CD14-positive monocyte (primary cell): ENCODE measurements around the gene NEGR1. TPM values are rescaled to one million over a fixed set of nuclear protein-coding genes. Genes with fewer than 3 reads are reported as not detected.

ENCODE experiments used
- DNase-seq, 3 donors: peaks; one replicate each; pipeline ENCODE4 v3.0.0-alpha.2; 2011 to 2022
- H2AFZ ChIP-seq: 2 replicates; pipeline ENCODE4 v1.6.0; 2012; ENCODE audit warnings: mild to moderate bottlenecking, low read depth, low read length, inconsistent platforms; ENCODE audit not compliant: insufficient read depth, poor library complexity, severe bottlenecking
- H3K27ac ChIP-seq, 2 donors: 1 replicate in 1 of 2; 2 replicates in 1 of 2; pipeline ENCODE4 v1.5.1; 2012 to 2013; ENCODE audit warnings: low read length in 2 of 2, control low read depth in 1 of 2, inconsistent platforms in 1 of 2, low read depth in 1 of 2, mild to moderate bottlenecking in 1 of 2
- H3K27me3 ChIP-seq, 2 donors: one replicate each; pipeline versions ENCODE4 v1.6.0 to v1.6.1; 2011 to 2013; ENCODE audit warnings: low read length in 2 of 2; ENCODE audit not compliant: control insufficient read depth in 2 of 2, insufficient read depth in 2 of 2
- H3K36me3 ChIP-seq, 2 donors: replicated peaks in 1 of 2; 1 replicate in 1 of 2; 2 replicates in 1 of 2; pipeline versions ENCODE4 v1.5.1 to v1.6.1; 2012 to 2013; ENCODE audit warnings: low read length in 2 of 2, control low read depth in 1 of 2, inconsistent platforms in 1 of 2, mild to moderate bottlenecking in 1 of 2; ENCODE audit not compliant: insufficient read depth in 2 of 2, control insufficient read depth in 1 of 2
- H3K4me1 ChIP-seq, 2 donors: 1 replicate in 1 of 2; 2 replicates in 1 of 2; pipeline versions ENCODE4 v1.5.1 to v1.6.1; 2012 to 2013; ENCODE audit warnings: low read length in 2 of 2, control low read depth in 1 of 2, inconsistent platforms in 1 of 2, mild to moderate bottlenecking in 1 of 2, moderate library complexity in 1 of 2; ENCODE audit not compliant: insufficient read depth in 2 of 2, control insufficient read depth in 1 of 2
- H3K4me2 ChIP-seq: replicated peaks from 2 replicates; pipeline ENCODE3; 2012; ENCODE audit warnings: low read length, moderate library complexity, mild to moderate bottlenecking; ENCODE audit not compliant: poor library complexity, severe bottlenecking; ENCODE audit errors: extremely low read depth
- H3K4me3 ChIP-seq, 3 experiments: fragments of 200-600 bp in 1 of 3; sonication (generic) in 1 of 3; replicated peaks in 1 of 3; 1 replicate in 2 of 3; 2 replicates in 1 of 3; pipeline ENCODE4 v1.5.1; 2011 to 2013; ENCODE audit warnings: low read length in 3 of 3, mild to moderate bottlenecking in 3 of 3, control low read depth in 2 of 3, low read depth in 2 of 3, inconsistent platforms in 1 of 3, moderate library complexity in 1 of 3
- H3K79me2 ChIP-seq: 2 replicates; pipeline ENCODE4 v1.6.0; 2012; ENCODE audit warnings: mild to moderate bottlenecking, control low read depth, inconsistent platforms, low read length, moderate library complexity; ENCODE audit not compliant: insufficient read depth
- H3K9ac ChIP-seq: 2 replicates; pipeline ENCODE4 v1.6.0; 2017; ENCODE audit warnings: low read length, mild to moderate bottlenecking; ENCODE audit not compliant: insufficient read depth, poor library complexity, severe bottlenecking
- H3K9me3 ChIP-seq, 2 donors: replicated peaks in 1 of 2; 1 replicate in 1 of 2; 2 replicates in 1 of 2; pipeline versions ENCODE4 v1.5.1 to v1.6.1; 2012 to 2013; ENCODE audit warnings: low read length in 2 of 2, control low read depth in 1 of 2; ENCODE audit not compliant: control insufficient read depth in 1 of 2, insufficient read depth in 1 of 2
- H4K20me1 ChIP-seq: 2 replicates; pipeline ENCODE4 v1.6.0; 2012; ENCODE audit warnings: mild to moderate bottlenecking, low read length, control low read depth, moderate library complexity; ENCODE audit not compliant: insufficient read depth
- H3K27ac Mint-ChIP-seq, 7 donors: one replicate each; pipeline ENCODE4 v1.8.0; 2020; ENCODE audit warnings: mild to moderate bottlenecking in 7 of 7, mixed read lengths in 7 of 7, moderate library complexity in 6 of 7, inconsistent platforms in 2 of 7
- H3K27me3 Mint-ChIP-seq, 3 donors: one replicate each; pipeline ENCODE4 v1.8.0; 2021 to 2022; ENCODE audit warnings: low read depth in 3 of 3, mild to moderate bottlenecking in 3 of 3, mixed read lengths in 3 of 3, moderate library complexity in 3 of 3, inconsistent platforms in 1 of 3
- H3K36me3 Mint-ChIP-seq, 2 donors: one replicate each; pipeline ENCODE4 v1.8.0; 2020; ENCODE audit warnings: mixed read lengths in 2 of 2, inconsistent platforms in 1 of 2, mild to moderate bottlenecking in 1 of 2
- H3K4me1 Mint-ChIP-seq: one replicate; pipeline ENCODE4 v1.8.0; 2020; ENCODE audit warnings: mild to moderate bottlenecking, mixed read lengths
- H3K4me3 Mint-ChIP-seq, 2 donors: one replicate each; pipeline ENCODE4 v1.8.0; 2020; ENCODE audit warnings: mild to moderate bottlenecking in 2 of 2, mixed read lengths in 2 of 2, moderate library complexity in 1 of 2
- H3K9me3 Mint-ChIP-seq, 7 donors: one replicate each; pipeline ENCODE4 v1.8.0; 2020 to 2022; ENCODE audit warnings: mixed read lengths in 7 of 7, mild to moderate bottlenecking in 6 of 7, moderate library complexity in 6 of 7, inconsistent platforms in 2 of 7
- WGBS: methylation state at CpG from one replicate; pipeline ENCODE4 v1.1.5; 2013; ENCODE audit warnings: missing lambda C conversion rate; ENCODE audit not compliant: insufficient coverage; 5-methylcytosine and 5-hydroxymethylcytosine counted together
- intact Hi-C, 2 donors: fragments of 100-400 bp; cut with micrococcal nuclease; formaldehyde crosslinking; loops; one replicate each; pipeline versions ENCODE4 v1.15.0 to v1.15.1; 2023
- polyA plus RNA-seq, 3 donors: library from polyadenylated mRNA; depleted of rRNA in 1 of 3; unstranded in 2 of 3; stranded (reverse) in 1 of 3; fragments of 300-500 nt in 2 of 3; fragments of >200 nt in 1 of 3; fragmentation: Illumina TruSeq in 2 of 3; gene quantifications; 1 replicate in 2 of 3; 2 replicates in 1 of 3; pipeline ENCODE4 v1.2.3, GENCODE V29; 2012 to 2021
- TF ChIP-seq, protein P1 (sequence below): fragments of 200-600 bp; IDR thresholded peaks from one replicate; pipeline ENCODE4 v1.8.0; 2022; ENCODE audit warnings: antibody characterized with exemption, mild to moderate bottlenecking

NEGR1 gene
- polyA plus RNA-seq, 3 donors = 0.03 to 0.15 (median 0.13) TPM

DNA sequence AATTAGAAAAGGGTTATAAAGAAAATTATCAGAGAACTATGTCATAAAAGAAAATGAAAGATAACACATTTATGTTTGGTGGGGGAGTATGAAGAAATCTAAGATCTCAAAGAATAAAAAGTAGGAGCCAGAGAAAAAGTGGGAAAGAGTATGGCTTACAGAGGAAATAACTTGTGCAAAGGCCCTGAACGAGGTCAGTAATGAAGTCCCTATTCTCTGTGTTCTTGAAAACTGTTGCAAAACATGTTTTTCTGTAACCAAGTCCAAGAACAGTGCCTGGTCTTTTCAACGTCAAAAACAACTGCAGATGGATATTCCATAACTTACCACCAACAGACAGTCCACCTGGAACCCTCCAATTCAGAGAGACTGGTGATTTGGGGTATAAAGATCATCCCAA is 188.1 kb downstream of the NEGR1 start:
- WGBS = 86% methylated on average over 1 of the region's 2 CpGs

DNA sequence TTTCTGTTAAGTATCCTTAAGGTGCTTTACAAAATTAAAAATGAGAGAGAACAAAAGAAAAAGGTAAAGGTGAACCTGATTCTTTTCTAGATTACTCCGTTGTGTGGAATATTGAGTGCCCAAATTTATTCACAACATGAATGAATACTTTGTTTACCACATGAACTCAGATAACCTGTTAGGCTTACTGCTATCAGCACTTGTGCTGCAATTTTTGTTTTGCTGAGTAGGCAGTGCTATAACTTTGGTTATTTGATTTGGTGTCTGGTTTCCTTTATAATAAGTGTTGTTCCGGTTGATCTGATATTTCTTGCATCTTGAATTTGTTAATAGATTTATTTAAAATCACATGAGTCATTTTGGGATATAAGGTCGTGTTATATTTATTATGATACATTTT is 195.9 kb downstream of the NEGR1 start:
- Mint-ChIP-seq H3K4me1 (no peaks in the 10 kb centered on the region), H3K4me3 (no peak overlapping the region), H3K27me3 (no peaks in the 10 kb centered on the region), H3K9me3 (peaks cover 0 to 3% (median 2%) of the 10 kb centered on the region in 7 donors), H3K36me3 (no peaks in the 10 kb centered on the region), H3K27ac (no peak overlapping the region)
- no peak overlapping the region for H2AFZ ChIP-seq
- no peak for DNase-seq
- H3K27ac ChIP-seq = no peak overlapping the region
- no peaks in the 10 kb centered on the region for H3K36me3 ChIP-seq
- H4K20me1 ChIP-seq = no peaks in the 10 kb centered on the region
- no peaks in the 10 kb centered on the region for H3K27me3 ChIP-seq
- TF ChIP-seq, protein P1, sequence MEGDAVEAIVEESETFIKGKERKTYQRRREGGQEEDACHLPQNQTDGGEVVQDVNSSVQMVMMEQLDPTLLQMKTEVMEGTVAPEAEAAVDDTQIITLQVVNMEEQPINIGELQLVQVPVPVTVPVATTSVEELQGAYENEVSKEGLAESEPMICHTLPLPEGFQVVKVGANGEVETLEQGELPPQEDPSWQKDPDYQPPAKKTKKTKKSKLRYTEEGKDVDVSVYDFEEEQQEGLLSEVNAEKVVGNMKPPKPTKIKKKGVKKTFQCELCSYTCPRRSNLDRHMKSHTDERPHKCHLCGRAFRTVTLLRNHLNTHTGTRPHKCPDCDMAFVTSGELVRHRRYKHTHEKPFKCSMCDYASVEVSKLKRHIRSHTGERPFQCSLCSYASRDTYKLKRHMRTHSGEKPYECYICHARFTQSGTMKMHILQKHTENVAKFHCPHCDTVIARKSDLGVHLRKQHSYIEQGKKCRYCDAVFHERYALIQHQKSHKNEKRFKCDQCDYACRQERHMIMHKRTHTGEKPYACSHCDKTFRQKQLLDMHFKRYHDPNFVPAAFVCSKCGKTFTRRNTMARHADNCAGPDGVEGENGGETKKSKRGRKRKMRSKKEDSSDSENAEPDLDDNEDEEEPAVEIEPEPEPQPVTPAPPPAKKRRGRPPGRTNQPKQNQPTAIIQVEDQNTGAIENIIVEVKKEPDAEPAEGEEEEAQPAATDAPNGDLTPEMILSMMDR = no peak
- no CpG with 5 or more reads among the region's 3 CpGs for WGBS
- H3K9me3 ChIP-seq = no peaks in the 10 kb centered on the region
- no peak overlapping the region for H3K9ac ChIP-seq
- intact Hi-C loops = no loop called here
- no peak overlapping the region for H3K4me3 ChIP-seq
- no peaks in the 10 kb centered on the region for H3K79me2 ChIP-seq
- H3K4me2 ChIP-seq = no peak overlapping the region
- no peaks in the 10 kb centered on the region for H3K4me1 ChIP-seq

More for the DNA sequence above, 188.1 kb downstream of the NEGR1 start:
- H3K36me3 Mint-ChIP-seq = no peaks in the 10 kb centered on the region
- H3K27me3 Mint-ChIP-seq = no peaks in the 10 kb centered on the region
- H3K4me2 ChIP-seq = no peak overlapping the region
- H4K20me1 ChIP-seq = no peaks in the 10 kb centered on the region
- no peak overlapping the region for H3K9ac ChIP-seq
- TF ChIP-seq, protein P1 = no peak
- no peaks in the 10 kb centered on the region for H3K9me3 ChIP-seq
- no peaks in the 10 kb centered on the region for H3K27me3 ChIP-seq
- H3K4me3 Mint-ChIP-seq = no peak overlapping the region
- no peaks in the 10 kb centered on the region for H3K79me2 ChIP-seq
- H3K4me1 ChIP-seq = no peaks in the 10 kb centered on the region
- H3K4me3 ChIP-seq = no peak overlapping the region
- H3K9me3 Mint-ChIP-seq = peaks cover 0 to 2% (median 0%) of the 10 kb centered on the region in 7 donors
- H3K36me3 ChIP-seq = no peaks in the 10 kb centered on the region
- H2AFZ ChIP-seq = no peak overlapping the region
- H3K4me1 Mint-ChIP-seq = no peaks in the 10 kb centered on the region
- DNase-seq = no peak
- no peak overlapping the region for H3K27ac ChIP-seq
- intact Hi-C loops = no loop called here
- peak overlapping the region in 1 of 7 donors; percentile 60 for H3K27ac Mint-ChIP-seq
